Coronary artery (tissue), 2 donors: ENCODE data around the gene ARHGAP22.
A peak's percentile ranks its signal among the peaks of the same experiment; 100 is the strongest.

Experiments used
- DNase-seq: peaks from one replicate; pipeline ENCODE4 v3.0.0-alpha.2; 2017; ENCODE audit warnings: low spot score
- H3K27ac ChIP-seq, 2 donors: fragments of 200-600 bp; sonication (generic); one replicate each; pipeline ENCODE4 v1.5.1; 2016 to 2019
- H3K4me3 ChIP-seq: fragments of 200-600 bp; sonication (generic); 2 replicates; pipeline ENCODE4 v1.5.1; 2016; ENCODE audit warnings: mild to moderate bottlenecking, moderate library complexity
- CTCF ChIP-seq: fragments of 200-600 bp; sonication (generic); IDR thresholded peaks from one replicate; pipeline ENCODE4 v1.5.1; 2019; ENCODE audit warnings: antibody characterized with exemption

ARHGAP22 gene

GRCh38 chr10:48587101-48587500 is 17.8 kb downstream of the ARHGAP22 start:
- no peak for DNase-seq
- Histone ChIP-seq H3K27ac (no peak overlapping the region), H3K4me3 (no peak overlapping the region)
- TF ChIP-seq CTCF = no peak

- TF ChIP-seq CTCF = no peak
- H3K27ac ChIP-seq = no peak overlapping the region
Observed at GRCh38 chr10:48582970-48583369, 21.9 kb downstream of the ARHGAP22 start.

GRCh38 chr10:48580236-48580635 is 24.6 kb downstream of the ARHGAP22 start:
- H3K27ac ChIP-seq = no peak overlapping the region
- DNase-seq = peak; percentile 56
- no peak for TF ChIP-seq CTCF

More at GRCh38 chr10:48582970-48583369, 21.9 kb downstream of the ARHGAP22 start:
- no peak overlapping the region for H3K4me3 ChIP-seq
- DNase-seq = peak; percentile 71

GRCh38 chr10:48579251-48579960 is 25.5 kb downstream of the ARHGAP22 start:
- peak; percentile 29 for DNase-seq
- no peak for TF ChIP-seq CTCF
- Histone ChIP-seq H3K27ac (no peak overlapping the region), H3K4me3 (no peak overlapping the region)

More at GRCh38 chr10:48580236-48580635, 24.6 kb downstream of the ARHGAP22 start:
- no peak overlapping the region for H3K4me3 ChIP-seq

GRCh38 chr10:48577158-48577557 is 27.7 kb downstream of the ARHGAP22 start:
- Histone ChIP-seq H3K4me3 (no peak overlapping the region), H3K27ac (peak overlapping the region in 1 of 2 donors; percentile 21)
- DNase-seq = peak; percentile 69
- no peak for TF ChIP-seq CTCF

GRCh38 chr10:48576501-48576900 is 28.4 kb downstream of the ARHGAP22 start:
- no peak overlapping the region for H3K4me3 ChIP-seq
- TF ChIP-seq CTCF = no peak
- no peak for DNase-seq
- H3K27ac ChIP-seq = no peak overlapping the region

GRCh38 chr10:48575901-48576300 is 29.0 kb downstream of the ARHGAP22 start:
- no peak overlapping the region for H3K4me3 ChIP-seq

More at GRCh38 chr10:48575901-48576300, 29.0 kb downstream of the ARHGAP22 start:
- H3K27ac ChIP-seq = no peak overlapping the region
- peak; percentile 21 for DNase-seq
- no peak for TF ChIP-seq CTCF
